ENCODE results near the gene FOXP4. TPM values are rescaled to one million over a fixed set of nuclear protein-coding genes. Genes with fewer than 3 reads are reported as not detected.

Gene FOXP4
- polyA plus RNA-seq, 4 donors = 13.8 to 150 (median 16.4) TPM

DNA sequence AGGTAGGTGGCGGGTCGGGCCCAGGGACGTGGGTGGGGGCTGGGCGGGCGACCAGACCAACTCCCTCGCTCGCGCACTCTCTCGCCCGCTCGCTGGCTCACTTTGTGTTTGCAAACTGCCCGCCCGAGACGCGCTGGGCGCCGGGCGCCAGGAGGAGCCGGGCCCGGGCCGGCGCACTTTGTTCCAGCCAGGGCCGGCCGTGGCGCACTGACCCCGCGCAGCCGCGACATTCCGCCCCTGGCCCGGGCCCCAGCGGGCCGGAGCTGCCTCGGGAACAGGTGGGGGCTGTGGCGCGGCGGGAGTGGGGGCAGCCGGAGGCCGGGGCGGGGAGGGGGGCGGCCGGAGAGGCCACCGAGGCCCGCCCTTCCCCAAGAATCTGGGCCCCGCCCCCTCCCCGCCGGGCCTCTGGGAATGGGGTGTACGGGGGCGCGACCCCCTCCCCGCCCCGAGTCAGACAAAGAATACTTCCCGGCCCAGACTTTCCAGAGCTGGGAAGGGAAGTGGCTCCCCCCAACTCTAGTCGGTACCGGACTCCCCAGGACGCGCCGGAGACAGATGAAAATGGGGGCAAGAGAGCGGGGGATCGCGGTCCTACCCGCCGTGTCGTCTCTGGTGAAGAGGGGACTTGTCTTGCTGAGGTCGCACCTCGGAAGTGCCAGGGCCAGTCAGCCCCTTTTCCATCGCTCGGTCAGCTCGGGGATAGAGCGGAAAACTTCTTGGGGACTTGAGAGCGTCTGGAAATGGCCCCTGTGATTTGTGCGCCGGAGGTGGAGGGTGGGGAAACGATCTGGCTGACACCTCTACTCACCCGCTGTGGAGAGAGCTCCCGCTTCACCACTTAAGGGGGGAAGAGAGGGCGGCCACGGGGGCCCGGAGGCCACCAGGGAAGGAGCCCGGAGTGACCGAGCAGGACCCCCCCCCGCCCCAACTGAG lies 951 bp downstream of the FOXP4 start:
- 0 to 1% (median 0%) methylated on average over 48 to 82 of the region's 82 CpGs for WGBS, 3 donors
- FAIRE-seq (no peak), DNase-seq (peak; percentile 46 to 75)

DNA sequence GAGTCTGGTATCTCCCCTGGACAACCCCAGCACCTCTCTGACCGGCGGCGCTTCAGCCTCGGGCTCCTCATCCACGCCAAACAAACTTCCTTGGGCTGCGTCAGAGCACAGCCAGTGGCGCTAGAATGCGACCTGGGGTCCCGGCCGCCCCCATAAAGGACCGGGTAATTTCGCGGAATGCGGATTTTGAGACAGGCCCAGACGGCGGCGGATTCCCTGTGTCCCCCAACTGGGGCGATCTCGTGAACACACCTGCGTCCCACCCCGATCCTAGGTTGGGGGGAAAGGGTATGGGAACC lies 1.6 kb downstream of the FOXP4 start:
- Histone ChIP-seq H3K36me3 (ENCODE audit: control insufficient read depth in 3 of 3, insufficient read depth in 2 of 3, low read depth in 1 of 3, low read length in 3 of 3) (peaks cover 0 to 57% (median 0%) of the 10 kb centered on the region in 3 donors), H3K27ac (ENCODE audit: low read depth in 1 of 3, low read length in 2 of 3) (peak overlapping the region in 1 of 3 donors; percentile 84), H3K9me3 (ENCODE audit: control insufficient read depth in 2 of 2, insufficient read depth in 1 of 2, low read depth in 1 of 2, low read length in 1 of 2) (no peaks in the 10 kb centered on the region), H3K27me3 (ENCODE audit: control insufficient read depth in 3 of 3, insufficient read depth in 3 of 3, low read length in 3 of 3) (peaks cover 0 to 10% (median 0%) of the 10 kb centered on the region in 3 donors), H3K4me1 (ENCODE audit: control insufficient read depth in 3 of 3, insufficient read depth in 2 of 3, low read depth in 1 of 3, low read length in 2 of 3) (peaks cover 3 to 65% (median 15%) of the 10 kb centered on the region in 3 donors), H3K4me3 (ENCODE audit: low read depth in 1 of 3, low read length in 3 of 3) (peak overlapping the region; percentile 82 to 97 (median 93))
- WGBS, 3 donors = 1 to 5% (median 1%) methylated on average over 17 to 21 of the region's 21 CpGs
- FAIRE-seq = no peak
- DNase-seq = no peak

More for the DNA sequence above, 951 bp downstream of the FOXP4 start:
- peaks cover 0 to 10% (median 0%) of the 10 kb centered on the region in 3 donors for H3K27me3 ChIP-seq (ENCODE audit: control insufficient read depth in 3 of 3, insufficient read depth in 3 of 3, low read length in 3 of 3)
- H3K4me1 ChIP-seq (ENCODE audit: control insufficient read depth in 3 of 3, insufficient read depth in 2 of 3, low read depth in 1 of 3, low read length in 2 of 3) = peaks cover 3 to 59% (median 15%) of the 10 kb centered on the region in 3 donors
- H3K9me3 ChIP-seq (ENCODE audit: control insufficient read depth in 2 of 2, insufficient read depth in 1 of 2, low read depth in 1 of 2, low read length in 1 of 2) = no peaks in the 10 kb centered on the region
- peaks cover 0 to 51% (median 0%) of the 10 kb centered on the region in 3 donors for H3K36me3 ChIP-seq (ENCODE audit: control insufficient read depth in 3 of 3, insufficient read depth in 2 of 3, low read depth in 1 of 3, low read length in 3 of 3)
- H3K27ac ChIP-seq (ENCODE audit: low read depth in 1 of 3, low read length in 2 of 3) = peak overlapping the region; percentile 61 to 84 (median 72)
- peak overlapping the region; percentile 82 to 97 (median 93) for H3K4me3 ChIP-seq (ENCODE audit: low read depth in 1 of 3, low read length in 3 of 3)

DNA sequence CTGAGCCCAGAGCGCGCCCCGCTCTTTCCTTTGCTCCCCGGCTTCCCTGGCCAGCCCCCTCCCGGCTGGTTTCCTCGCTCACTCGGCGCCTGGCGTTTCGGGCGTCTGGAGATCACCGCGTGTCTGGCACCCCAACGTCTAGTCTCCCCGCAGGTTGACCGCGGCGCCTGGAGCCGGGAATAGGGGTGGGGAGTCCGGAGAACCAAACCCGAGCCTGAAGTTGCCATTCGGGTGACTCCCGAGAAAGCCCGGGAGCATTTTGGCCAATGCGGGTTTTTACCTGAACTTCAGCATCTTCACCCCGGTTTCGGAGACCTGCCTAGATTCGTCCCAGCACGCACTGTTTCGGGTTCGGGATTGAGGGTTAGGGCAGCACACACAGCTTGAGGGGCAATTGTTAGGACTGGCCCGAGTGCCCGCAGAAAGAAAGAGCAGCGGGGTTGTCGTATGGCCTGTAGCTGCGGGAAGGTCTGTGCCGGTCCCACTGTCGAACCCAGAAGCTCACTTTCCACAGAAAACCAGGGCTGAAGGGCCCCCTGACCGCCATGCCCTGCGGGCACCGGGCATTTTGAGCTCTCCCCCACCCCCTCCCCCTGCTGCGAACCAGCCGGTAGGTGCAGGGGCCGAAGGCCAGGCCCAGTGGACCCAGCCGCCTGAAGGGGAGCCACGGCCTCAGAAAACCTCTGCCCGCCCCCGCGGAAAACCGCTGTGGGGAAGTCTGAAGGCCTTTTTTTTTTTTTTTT lies 2.1 kb downstream of the FOXP4 start:
- peaks cover 3 to 69% (median 15%) of the 10 kb centered on the region in 3 donors for H3K4me1 ChIP-seq (ENCODE audit: control insufficient read depth in 3 of 3, insufficient read depth in 2 of 3, low read depth in 1 of 3, low read length in 2 of 3)
- H3K9me3 ChIP-seq (ENCODE audit: control insufficient read depth in 2 of 2, insufficient read depth in 1 of 2, low read depth in 1 of 2, low read length in 1 of 2) = no peaks in the 10 kb centered on the region
- DNase-seq = peak; percentile 38 to 55

DNA sequence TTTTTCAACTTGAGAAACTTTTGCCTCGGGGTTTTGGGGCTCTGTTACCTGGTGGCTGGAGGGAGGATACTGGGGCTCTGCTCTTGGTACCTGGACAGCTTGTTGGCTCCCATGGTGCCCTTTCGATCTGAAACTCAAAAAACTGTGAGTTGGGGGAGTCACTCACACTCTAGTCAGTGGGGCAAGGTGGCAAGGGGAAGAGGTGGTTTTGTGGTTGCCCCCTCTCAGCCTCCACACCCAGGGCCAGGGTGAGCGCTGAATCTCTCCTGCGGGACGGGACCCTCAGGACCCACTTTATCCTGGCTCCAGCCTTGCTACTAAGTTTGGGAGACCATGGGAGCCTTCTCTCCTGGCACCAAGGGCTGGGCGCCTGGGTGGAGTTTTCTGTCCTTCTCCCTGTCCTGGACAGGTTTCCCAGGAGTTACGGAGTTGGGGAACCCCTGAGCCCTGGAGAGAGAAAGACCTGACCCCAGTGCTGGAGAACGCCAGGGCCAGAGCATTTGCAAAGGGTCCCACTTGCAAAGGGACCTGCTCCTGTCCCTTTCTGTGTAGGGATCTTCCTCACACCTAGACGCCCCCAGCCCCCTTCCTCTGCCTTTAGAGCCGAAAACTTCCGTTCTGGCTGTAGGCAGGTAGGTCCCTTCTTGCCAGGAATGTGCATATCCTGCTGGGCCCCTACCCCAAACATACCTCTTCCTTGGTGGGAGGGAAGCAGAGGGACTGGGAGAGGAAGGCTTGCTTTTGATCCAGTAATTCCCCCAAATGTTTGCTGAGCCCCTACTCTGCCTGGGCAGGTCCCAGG lies 2.9 kb downstream of the FOXP4 start:
- H3K4me3 ChIP-seq (ENCODE audit: low read depth in 1 of 3, low read length in 3 of 3) = peak overlapping the region in 2 of 3 donors; percentile 93 to 97
- peak overlapping the region in 1 of 3 donors; percentile 84 for H3K27ac ChIP-seq (ENCODE audit: low read depth in 1 of 3, low read length in 2 of 3)
- DNase-seq = no peak
- WGBS, 3 donors = 71 to 75% (median 72%) methylated on average over 11 of the region's 11 CpGs
- no peaks in the 10 kb centered on the region for H3K9me3 ChIP-seq (ENCODE audit: control insufficient read depth in 2 of 2, insufficient read depth in 1 of 2, low read depth in 1 of 2, low read length in 1 of 2)
- H3K27me3 ChIP-seq (ENCODE audit: control insufficient read depth in 3 of 3, insufficient read depth in 3 of 3, low read length in 3 of 3) = peaks cover 0 to 10% (median 0%) of the 10 kb centered on the region in 3 donors
- peaks cover 0 to 67% (median 0%) of the 10 kb centered on the region in 3 donors for H3K36me3 ChIP-seq (ENCODE audit: control insufficient read depth in 3 of 3, insufficient read depth in 2 of 3, low read depth in 1 of 3, low read length in 3 of 3)
- no peak for FAIRE-seq
- H3K4me1 ChIP-seq (ENCODE audit: control insufficient read depth in 3 of 3, insufficient read depth in 2 of 3, low read depth in 1 of 3, low read length in 2 of 3) = peaks cover 3 to 68% (median 15%) of the 10 kb centered on the region in 3 donors

More for the DNA sequence above, 2.1 kb downstream of the FOXP4 start:
- no peak for FAIRE-seq
- H3K27ac ChIP-seq (ENCODE audit: low read depth in 1 of 3, low read length in 2 of 3) = peak overlapping the region in 1 of 3 donors; percentile 84
- peaks cover 0 to 63% (median 0%) of the 10 kb centered on the region in 3 donors for H3K36me3 ChIP-seq (ENCODE audit: control insufficient read depth in 3 of 3, insufficient read depth in 2 of 3, low read depth in 1 of 3, low read length in 3 of 3)
- 6 to 24% (median 10%) methylated on average over 49 to 50 of the region's 50 CpGs for WGBS, 3 donors
- H3K27me3 ChIP-seq (ENCODE audit: control insufficient read depth in 3 of 3, insufficient read depth in 3 of 3, low read length in 3 of 3) = peaks cover 0 to 10% (median 0%) of the 10 kb centered on the region in 3 donors
- H3K4me3 ChIP-seq (ENCODE audit: low read depth in 1 of 3, low read length in 3 of 3) = peak overlapping the region; percentile 82 to 97 (median 93)

DNA sequence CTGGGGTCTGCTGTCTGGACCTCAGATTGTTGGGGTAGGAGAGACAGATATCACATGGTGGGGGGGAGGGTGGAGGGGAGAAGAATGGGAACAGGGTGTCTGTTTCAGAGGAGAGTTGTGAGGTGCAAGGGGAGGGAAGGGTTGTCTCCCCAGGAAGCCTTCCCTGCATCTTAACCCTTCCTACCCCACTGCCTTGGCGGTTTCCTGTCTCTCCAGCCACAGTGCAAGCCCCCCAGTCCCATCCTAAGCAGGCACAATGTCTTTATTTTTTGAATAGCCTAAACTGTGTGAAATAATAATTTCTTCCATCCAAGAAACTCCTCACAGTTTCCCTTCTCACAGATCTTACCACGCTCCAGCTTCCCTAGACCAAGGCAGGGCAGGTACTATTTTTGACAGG lies 3.5 kb downstream of the FOXP4 start:
- Histone ChIP-seq H3K27ac (ENCODE audit: low read depth in 1 of 3, low read length in 2 of 3) (peak overlapping the region in 1 of 3 donors; percentile 26), H3K4me3 (ENCODE audit: low read depth in 1 of 3, low read length in 3 of 3) (peak overlapping the region in 1 of 3 donors; percentile 97), H3K9me3 (ENCODE audit: control insufficient read depth in 2 of 2, insufficient read depth in 1 of 2, low read depth in 1 of 2, low read length in 1 of 2) (no peaks in the 10 kb centered on the region), H3K4me1 (ENCODE audit: control insufficient read depth in 3 of 3, insufficient read depth in 2 of 3, low read depth in 1 of 3, low read length in 2 of 3) (peaks cover 3 to 62% (median 15%) of the 10 kb centered on the region in 3 donors), H3K36me3 (ENCODE audit: control insufficient read depth in 3 of 3, insufficient read depth in 2 of 3, low read depth in 1 of 3, low read length in 3 of 3) (peaks cover 0 to 73% (median 0%) of the 10 kb centered on the region in 3 donors), H3K27me3 (ENCODE audit: control insufficient read depth in 3 of 3, insufficient read depth in 3 of 3, low read length in 3 of 3) (peaks cover 0 to 10% (median 0%) of the 10 kb centered on the region in 3 donors)
- no peak for DNase-seq
- 99 to 100% (median 100%) methylated on average over 2 of the region's 2 CpGs for WGBS, 3 donors
- FAIRE-seq = no peak

DNA sequence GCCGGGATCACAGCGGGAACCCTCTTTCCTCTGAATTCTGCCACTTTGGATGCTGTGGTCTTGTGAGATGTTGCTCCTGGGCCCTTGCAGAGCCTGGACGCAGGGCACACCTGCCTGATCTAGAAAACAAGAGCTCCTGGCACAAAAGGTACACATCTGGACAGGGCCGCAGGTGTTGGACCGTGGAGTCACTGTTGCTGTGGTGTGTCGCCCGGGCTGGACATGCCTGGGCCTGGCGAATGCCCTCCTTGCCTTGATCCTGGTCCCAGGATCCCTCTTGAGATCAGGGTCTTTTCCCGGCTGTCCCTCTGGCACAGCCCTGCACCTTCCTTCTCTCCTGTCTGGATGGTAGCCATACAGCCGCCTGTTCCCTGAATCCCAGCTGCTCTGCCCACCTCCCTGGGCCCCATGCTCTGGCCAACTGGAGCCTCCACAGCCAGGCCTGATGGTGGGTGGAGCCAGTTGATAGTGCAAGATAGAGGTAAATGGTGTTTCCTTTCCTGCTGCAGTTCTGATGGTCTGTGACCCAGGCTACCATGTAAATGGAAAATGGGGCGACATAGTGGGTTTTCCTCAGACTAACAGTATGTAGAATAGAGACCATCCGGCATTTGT lies 5.0 kb downstream of the FOXP4 start:
- Histone ChIP-seq H3K27ac (ENCODE audit: low read depth in 1 of 3, low read length in 2 of 3) (peak overlapping the region in 1 of 3 donors; percentile 26), H3K36me3 (ENCODE audit: control insufficient read depth in 3 of 3, insufficient read depth in 2 of 3, low read depth in 1 of 3, low read length in 3 of 3) (peaks cover 0 to 87% (median 0%) of the 10 kb centered on the region in 3 donors), H3K4me3 (ENCODE audit: low read depth in 1 of 3, low read length in 3 of 3) (peak overlapping the region in 1 of 3 donors; percentile 2), H3K27me3 (ENCODE audit: control insufficient read depth in 3 of 3, insufficient read depth in 3 of 3, low read length in 3 of 3) (peaks cover 0 to 10% (median 0%) of the 10 kb centered on the region in 3 donors), H3K9me3 (ENCODE audit: control insufficient read depth in 2 of 2, insufficient read depth in 1 of 2, low read depth in 1 of 2, low read length in 1 of 2) (no peaks in the 10 kb centered on the region), H3K4me1 (ENCODE audit: control insufficient read depth in 3 of 3, insufficient read depth in 2 of 3, low read depth in 1 of 3, low read length in 2 of 3) (peaks cover 3 to 54% (median 9%) of the 10 kb centered on the region in 3 donors)
- FAIRE-seq (no peak), DNase-seq (peak in 1 of 2 donors; percentile 69)
- 78 to 82% (median 82%) methylated on average over 11 to 12 of the region's 12 CpGs for WGBS, 3 donors

DNA sequence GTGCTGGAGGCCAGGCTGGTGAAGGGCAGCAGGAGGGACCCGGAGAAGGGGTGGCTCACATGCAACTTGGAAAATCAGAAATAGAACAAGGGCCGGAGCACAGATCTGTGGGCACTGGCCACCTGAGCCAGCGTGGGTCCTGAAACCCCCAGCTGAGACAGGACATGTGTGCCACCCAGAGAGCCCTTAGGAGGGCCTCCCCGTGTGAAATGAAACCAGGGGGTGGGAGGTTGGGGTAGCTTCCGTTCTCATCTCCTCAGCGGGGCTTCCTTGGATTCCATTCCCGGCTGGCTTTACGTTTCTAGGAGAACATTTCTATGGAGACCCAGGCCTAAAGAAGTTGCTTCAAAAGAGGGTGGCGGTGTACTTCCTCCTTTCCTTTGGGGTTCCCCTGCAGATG lies 5.7 kb downstream of the FOXP4 start:
- H3K27ac ChIP-seq (ENCODE audit: low read depth in 1 of 3, low read length in 2 of 3) = no peak overlapping the region
- peak overlapping the region in 1 of 3 donors; percentile 2 for H3K4me3 ChIP-seq (ENCODE audit: low read depth in 1 of 3, low read length in 3 of 3)
- H3K4me1 ChIP-seq (ENCODE audit: control insufficient read depth in 3 of 3, insufficient read depth in 2 of 3, low read depth in 1 of 3, low read length in 2 of 3) = peaks cover 3 to 54% (median 9%) of the 10 kb centered on the region in 3 donors
- FAIRE-seq = no peak
- no peak for DNase-seq
- H3K9me3 ChIP-seq (ENCODE audit: control insufficient read depth in 2 of 2, insufficient read depth in 1 of 2, low read depth in 1 of 2, low read length in 1 of 2) = no peaks in the 10 kb centered on the region
- peaks cover 0 to 10% (median 0%) of the 10 kb centered on the region in 3 donors for H3K27me3 ChIP-seq (ENCODE audit: control insufficient read depth in 3 of 3, insufficient read depth in 3 of 3, low read length in 3 of 3)
- peaks cover 0 to 92% (median 0%) of the 10 kb centered on the region in 3 donors for H3K36me3 ChIP-seq (ENCODE audit: control insufficient read depth in 3 of 3, insufficient read depth in 2 of 3, low read depth in 1 of 3, low read length in 3 of 3)
- 86 to 92% (median 90%) methylated on average over 9 of the region's 9 CpGs for WGBS, 3 donors
